Activated CD4-positive, CD25-positive, alpha-beta regulatory T cell (primary cell): Measurements from ENCODE around the gene CYP24A1.

Experiments
- DNase-seq, 4 experiments: peaks; one replicate each; lab custom pipeline; 2025; lab: John Stamatoyannopoulos, UW

The CYP24A1 gene

GRCh38 chr20:54172856-54173652, 732 bp downstream of the CYP24A1 start:
- DNase-seq, result no peak

GRCh38 chr20:54172532-54172855, 1.3 kb downstream of the CYP24A1 start:
- DNase-seq, result no peak

DNA sequence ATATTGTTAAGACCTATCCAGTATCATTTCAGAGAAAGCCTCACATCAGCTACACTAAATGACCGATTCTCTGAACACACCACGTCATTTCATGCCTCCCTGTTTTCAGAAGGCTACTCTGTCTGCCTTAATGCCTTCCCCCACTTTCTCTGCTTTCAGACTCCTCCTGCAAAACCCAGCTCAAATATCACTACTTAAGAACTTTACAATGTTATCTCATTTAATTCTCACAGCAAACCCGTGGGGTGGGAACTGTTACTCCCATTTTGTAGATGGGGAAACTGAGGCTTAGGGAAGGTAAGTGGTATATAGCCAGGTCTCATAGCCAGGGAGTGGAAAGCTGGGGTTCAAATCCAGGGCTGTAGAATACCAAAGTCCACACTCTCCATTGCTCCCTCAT, 2.8 kb downstream of the CYP24A1 start:
- DNase-seq, result no peak

GRCh38 chr20:54170026-54170471, 3.7 kb downstream of the CYP24A1 start:
- DNase-seq, result no peak

DNA sequence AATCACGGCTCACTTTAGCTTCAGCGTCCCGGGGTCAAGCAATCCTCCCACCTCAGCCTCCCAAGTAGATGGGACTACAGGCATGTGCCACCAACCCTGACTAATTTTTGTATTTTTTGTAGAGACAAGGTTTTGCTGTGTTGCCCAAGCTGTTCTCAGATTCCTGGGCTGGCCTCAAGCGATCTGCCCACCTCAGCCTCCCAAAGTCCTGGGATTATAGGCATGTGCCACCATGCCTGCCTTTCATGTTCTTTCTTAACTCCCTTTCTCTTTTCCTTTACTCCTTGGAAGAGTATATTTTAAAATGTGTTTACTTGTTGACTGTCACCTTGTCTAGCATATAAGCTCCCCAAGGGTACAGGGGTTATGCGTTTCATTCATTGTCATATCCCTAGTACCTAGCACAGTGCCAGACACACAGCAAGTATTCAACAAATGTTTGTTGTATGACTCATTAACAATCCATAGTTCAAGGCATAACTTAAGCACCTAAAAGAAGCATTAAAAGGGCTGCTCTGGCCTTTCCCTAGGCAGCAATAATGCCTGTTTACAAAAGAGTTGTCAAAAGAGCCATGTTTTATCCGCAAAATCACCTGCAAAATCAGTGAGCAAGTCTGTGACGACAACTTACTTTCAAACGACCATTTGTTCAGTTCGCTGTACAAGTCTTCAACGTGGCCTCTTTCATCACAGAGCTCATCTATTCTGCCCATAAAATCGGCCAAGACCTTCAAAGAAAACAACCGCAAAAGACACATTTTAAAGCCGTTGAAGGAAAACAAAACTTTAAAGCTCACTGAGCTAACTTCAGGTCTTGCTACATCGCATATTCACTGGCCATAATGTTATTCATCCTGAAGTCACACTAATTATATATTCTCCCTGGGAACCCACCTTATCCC, 4.6 kb downstream of the CYP24A1 start:
- DNase-seq, result no peak

DNA sequence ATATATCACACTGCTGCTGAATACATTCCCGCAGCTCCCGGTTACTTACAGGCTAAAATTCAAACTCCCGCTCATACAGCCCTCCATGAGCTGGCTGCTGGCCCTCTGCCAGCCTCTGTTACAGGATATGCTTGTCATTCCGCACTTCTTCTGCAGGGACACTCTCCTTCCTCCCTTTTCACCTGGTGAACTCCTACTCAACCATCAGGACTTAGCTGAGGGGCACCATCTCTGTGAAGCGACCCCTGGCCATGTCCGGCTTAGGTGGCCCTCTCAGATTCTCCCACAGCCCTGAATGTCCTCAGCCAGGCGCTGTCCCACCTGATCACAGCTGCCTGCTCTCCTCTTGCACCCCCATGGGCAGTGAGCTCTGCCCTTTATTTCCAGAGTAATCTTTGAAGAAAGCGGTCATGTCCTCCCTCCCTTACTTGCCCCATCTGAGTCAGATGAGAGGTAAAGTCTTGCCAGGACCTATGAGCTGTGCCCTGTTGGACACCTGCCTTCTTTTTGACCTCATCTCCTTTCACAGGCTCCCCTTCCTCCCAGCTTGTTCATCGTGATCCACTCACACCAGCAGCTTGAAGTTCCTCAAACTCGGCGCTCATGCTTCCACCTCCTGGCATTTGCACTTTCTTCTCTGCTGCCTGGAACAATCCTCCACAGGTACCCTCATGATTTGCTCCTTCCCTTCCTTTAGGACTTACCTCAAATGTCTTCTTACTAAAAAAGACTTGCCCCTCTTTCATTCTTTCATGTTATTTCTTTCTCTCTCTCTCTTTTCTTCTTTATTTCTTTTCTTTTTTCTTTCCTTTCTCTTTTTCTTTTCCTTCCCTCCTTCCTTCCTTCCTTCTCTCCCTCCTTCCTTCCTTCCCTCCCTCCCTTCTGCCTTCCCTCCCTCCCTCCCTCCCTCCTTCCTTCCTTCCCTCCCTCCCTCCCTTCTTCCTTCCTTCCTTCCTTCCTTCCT, 5.6 kb downstream of the CYP24A1 start:
- DNase-seq, result no peak

DNA sequence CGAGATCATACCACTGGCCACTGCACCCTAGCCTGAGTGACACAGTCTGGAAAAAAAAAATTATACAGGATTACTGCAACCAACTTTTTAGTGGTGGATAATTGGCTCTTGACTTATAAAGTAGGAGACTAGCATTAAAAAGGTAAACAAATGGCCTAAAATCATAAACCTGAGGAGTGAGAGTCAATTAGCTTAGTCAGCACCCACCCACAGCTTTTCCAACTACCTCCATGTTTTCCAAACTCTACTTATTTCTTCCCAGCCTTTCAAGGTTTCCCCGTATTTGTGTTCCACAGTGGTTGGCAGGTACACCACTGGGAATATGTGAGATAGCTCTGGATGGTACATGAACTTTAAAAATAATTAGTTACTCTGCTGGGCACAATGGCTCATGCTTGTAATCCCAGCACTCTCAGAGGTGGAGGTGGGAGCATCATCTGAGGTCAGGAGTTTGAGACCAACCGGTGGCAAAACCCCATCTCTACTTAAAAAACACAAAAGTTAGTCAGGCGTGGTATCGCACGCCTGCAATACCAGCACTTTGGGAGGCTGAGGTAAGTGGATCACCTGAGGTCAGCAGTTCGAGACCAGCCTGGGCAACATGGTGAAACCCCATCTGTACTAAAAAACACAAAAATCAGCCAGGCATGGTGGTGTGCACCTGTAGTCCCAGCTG, 6.7 kb downstream of the CYP24A1 start:
- no peak for DNase-seq

GRCh38 chr20:54165803-54166202, 8.0 kb downstream of the CYP24A1 start:
- no peak for DNase-seq

DNA sequence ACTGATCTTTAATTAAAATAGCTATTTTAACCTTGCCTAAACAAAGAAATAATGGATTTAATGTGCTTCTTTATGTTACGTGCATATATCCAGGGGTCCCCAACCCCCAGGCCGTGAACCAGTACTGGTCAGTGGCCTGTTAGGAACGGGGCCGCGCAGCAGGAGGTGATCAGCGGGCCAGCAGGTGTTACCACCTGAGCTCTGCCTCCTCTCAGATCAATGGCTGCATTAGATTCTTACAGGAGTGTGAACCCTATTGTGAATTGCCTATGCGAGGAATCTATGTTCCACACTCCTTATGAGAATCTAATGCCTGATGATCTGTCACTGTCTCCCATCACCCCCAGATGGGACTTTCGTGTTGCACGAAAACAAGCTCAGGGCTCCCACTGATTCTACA, 8.8 kb downstream of the CYP24A1 start:
- DNase-seq, result no peak

DNA sequence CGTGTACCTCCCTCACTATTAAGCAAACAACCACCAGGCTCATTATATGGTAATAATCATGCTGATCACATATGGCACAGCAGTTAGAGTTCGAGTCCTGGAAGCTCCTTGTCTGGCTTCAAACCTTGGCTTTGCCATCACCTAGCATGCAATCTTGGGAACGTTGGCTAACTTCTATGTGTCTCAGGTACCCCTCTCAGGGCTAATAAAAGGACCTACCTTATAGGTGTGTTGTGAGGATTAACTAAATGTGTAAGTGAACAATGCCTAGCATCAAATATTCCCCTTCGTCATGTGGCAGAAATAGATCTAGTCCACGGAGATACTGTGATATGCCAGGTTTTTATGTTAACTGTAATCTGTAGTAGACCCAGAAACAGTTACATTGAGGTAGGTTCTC, 10.4 kb downstream of the CYP24A1 start:
- no peak for DNase-seq

DNA sequence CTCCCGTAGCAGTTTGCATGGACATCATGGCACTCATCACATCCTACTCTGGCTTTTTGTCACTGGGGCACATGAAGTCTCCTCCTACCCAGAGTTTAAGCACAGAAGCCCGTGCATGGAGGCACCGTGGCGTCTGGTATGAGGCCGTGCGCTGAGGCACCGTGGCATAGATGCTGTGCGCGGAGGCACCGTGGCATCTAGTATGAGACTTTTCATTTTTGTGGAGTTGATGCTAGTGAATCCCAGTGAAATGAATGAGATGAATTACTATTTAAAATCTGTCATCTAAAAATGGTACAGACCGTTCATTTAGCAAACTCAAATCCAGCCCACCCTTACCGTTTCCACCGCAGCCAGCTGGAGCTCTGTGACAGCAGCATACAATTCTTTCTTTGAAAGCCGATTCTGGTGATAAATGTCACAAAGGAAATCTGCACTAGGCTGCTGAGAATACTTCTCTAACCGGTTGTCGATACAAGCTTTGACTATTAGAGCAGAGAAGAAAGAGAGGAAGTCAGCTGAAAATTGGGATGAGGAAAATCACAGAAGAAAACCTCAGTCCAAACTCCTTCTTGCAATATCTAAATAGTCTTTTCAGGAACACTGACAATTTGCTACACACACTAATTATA, 11.3 kb downstream of the CYP24A1 start:
- DNase-seq, result no peak

DNA sequence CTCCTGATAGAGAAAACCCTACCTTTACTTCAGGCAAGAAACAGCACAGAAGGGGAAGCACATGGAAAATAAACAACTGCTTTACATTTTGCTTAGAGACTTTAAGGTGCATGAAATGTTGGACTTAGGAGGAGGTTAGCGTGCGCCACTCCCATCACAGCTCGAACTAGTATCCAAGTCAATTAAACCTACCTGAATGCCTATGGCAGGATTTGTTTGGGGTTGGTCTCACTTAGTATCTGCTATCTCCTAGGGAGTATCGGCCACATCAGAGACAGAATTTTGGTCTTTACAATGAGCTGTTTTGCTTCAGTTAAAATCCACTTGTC, 12.0 kb downstream of the CYP24A1 start:
- DNase-seq, result no peak

DNA sequence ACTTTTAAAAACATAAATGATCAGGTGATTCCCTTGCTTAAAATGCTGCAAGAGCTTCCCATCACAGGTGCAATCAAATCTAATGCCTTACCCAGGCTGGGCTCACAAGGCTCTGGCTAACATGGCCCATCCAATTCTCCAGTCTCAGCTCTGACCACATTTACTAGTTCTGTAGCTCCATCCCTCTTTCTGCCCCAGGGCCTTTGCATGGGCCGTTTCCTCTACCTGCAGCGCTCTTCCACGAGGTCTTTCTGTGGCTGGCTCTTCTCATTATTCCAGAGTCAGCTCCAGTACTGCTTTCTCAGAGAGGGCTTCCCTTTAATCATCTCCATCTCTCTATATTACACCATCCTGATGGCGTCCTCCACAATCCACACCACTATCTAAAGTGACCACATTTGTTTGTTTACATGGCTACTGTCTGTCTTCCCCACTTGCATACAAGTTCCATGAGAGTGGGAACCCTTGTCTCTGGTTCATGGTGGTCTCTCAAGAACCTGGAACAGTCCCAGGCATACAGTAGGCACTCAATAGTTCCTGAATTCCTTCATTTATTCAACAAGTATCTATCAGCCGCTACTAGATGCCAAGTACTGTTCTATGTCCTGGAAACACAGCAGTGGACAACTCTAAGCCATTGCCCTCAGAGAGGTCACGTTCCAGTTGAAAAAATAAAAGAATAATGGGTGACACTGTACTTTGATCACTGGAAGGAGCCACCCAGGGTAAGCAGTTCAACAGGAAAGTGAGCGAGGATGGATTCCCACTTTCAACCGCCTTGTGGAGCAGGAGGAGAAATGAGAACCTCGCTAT, 12.6 kb downstream of the CYP24A1 start:
- DNase-seq, result no peak

GRCh38 chr20:54160065-54161007, 13.4 kb downstream of the CYP24A1 start:
- DNase-seq, result no peak

- DNase-seq, result no peak
These were observed 14.8 kb downstream of the CYP24A1 start for GRCh38 chr20:54158856-54159418.

GRCh38 chr20:54158226-54158625, 15.6 kb downstream of the CYP24A1 start:
- DNase-seq, result no peak

- DNase-seq, result no peak
These were observed 16.6 kb downstream of the CYP24A1 start for GRCh38 chr20:54156981-54157835.

DNA sequence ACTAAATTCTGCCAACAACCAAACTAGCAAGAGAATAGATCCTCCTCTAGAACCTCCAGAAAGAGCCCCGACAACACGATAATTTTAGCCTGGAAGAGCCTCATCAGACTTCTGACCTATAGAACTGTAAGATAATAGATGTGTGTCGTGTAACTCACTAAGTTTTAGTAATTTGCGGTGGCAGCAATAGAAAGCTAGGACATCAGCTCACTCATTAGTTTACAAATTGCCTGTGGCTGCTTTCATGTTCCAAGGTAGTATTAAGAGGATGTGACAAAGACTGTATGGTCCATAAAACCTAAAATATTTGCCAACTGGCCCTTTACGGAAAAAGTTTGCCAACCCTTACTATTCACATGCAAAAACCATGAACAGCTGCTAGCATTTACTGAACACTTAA, 17.3 kb downstream of the CYP24A1 start:
- no peak for DNase-seq
